Activated CD4-positive, alpha-beta T cell treated with anti-CD3 and anti-CD28 coated beads, Interleukin-2, amount 10 ng/mL, durations not matched to agents 7 days and 5 days (primary cell): Measurements from ENCODE around the gene ZHX3. TPM values are rescaled to one million over a fixed set of nuclear protein-coding genes. Genes with fewer than 3 reads are reported as not detected.

Experiments
- CTCF ChIA-PET: fragments of 350-600 bp; sonication (Branson Sonifier 250); formaldehyde crosslinking; loops from one replicate; lab custom pipeline; 2021; ENCODE audit warnings: antibody characterized with exemption; lab: Charles Lee
- POLR2A ChIA-PET: fragments of 350-600 bp; sonication (Branson Sonifier 250); formaldehyde crosslinking; loops from one replicate; lab custom pipeline; 2021; ENCODE audit warnings: antibody characterized with exemption; lab: Charles Lee
- DNase-seq: peaks from one replicate; pipeline ENCODE4 v3.0.0-alpha.2; 2020
- H3K27ac Mint-ChIP-seq: one replicate; pipeline ENCODE4 v1.8.0; 2021; ENCODE audit warnings: mild to moderate bottlenecking, moderate library complexity, mixed read lengths
- H3K27me3 Mint-ChIP-seq: one replicate; pipeline ENCODE4 v1.8.0; 2021; ENCODE audit warnings: mixed read lengths
- H3K36me3 Mint-ChIP-seq: one replicate; pipeline ENCODE4 v1.8.0; 2021; ENCODE audit warnings: low read depth, mixed read lengths
- H3K4me1 Mint-ChIP-seq: one replicate; pipeline ENCODE4 v1.8.0; 2021; ENCODE audit warnings: mixed read lengths
- H3K4me3 Mint-ChIP-seq: one replicate; pipeline ENCODE4 v1.8.0; 2021; ENCODE audit warnings: mild to moderate bottlenecking, moderate library complexity, mixed read lengths
- H3K9me3 Mint-ChIP-seq: one replicate; pipeline ENCODE4 v1.8.0; 2021; ENCODE audit warnings: mixed read lengths
- total RNA-seq, 2 experiments: library from RNA; stranded (reverse); gene quantifications; one replicate each; pipeline ENCODE4 v1.2.3, GENCODE V29; 2021

The ZHX3 gene
- total RNA-seq, 2 experiments from 2014 or later, result 8.6 to 10.2 TPM

DNA sequence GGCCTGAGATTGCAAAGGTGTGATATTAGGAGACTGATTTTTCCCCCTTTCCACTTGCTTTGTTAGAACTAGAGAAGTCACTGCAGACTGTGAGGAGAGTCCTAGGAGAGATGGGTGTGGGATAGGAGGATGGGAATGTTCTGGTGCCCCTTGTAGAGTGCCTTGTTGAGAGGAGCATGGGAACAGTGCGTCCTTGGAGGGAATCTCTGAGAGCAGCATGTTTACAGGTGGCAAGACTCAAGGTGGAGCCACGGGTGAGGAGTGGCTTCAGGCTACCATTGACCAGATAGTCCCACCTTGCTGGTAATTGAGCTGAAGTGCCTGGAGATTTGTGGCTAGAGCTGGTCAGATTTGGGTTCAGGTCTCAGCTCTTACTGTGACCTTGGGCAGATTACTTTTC lies 174.2 kb downstream of the ZHX3 start:
- Mint-ChIP-seq H3K36me3 (peaks cover 82% of the 10 kb centered on the region), H3K4me1 (peaks cover 88% of the 10 kb centered on the region), H3K27ac (peak overlapping the region; percentile 89), H3K4me3 (peak overlapping the region; percentile 87), H3K27me3 (no peaks in the 10 kb centered on the region), H3K9me3 (no peaks in the 10 kb centered on the region)
- POLR2A ChIA-PET, result interaction anchor here (2.5 kb wide), 1 partner anchor 14 kb away, joined by 8 read pairs; no protein-coding TSS in a partner anchor
- no peak for DNase-seq
- CTCF ChIA-PET, result interaction anchor here (0.9 to 10.7 kb wide), 5 partner anchors 9 to 152 kb away, joined by 3 to 139 read pairs (median 6); no protein-coding TSS in a partner anchor

DNA sequence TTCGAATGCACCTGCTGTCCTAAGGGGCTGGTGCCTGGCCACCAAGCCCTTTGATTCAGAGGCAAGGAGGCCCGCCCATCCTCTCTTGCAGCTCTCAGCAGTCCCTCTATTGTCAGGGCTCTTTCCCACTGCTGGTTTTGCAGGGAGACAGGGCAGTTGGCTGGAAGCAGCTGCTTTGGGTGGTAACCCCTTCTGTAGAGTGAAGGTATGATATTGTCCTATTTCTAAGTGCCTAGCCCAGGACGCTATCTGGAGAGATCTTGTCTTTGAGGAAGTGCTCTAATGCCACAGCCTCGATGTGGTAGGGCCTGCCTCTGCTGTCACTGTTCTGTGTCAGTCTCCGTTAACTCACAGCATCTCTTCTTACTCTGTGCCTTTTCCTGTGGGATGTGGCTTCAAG lies 174.6 kb downstream of the ZHX3 start:
- peak overlapping the region; percentile 89 for H3K27ac Mint-ChIP-seq
- POLR2A ChIA-PET, result interaction anchor here (2.5 kb wide), 1 partner anchor 15 kb away, joined by 8 read pairs; no protein-coding TSS in a partner anchor
- CTCF ChIA-PET, result interaction anchor here (0.9 to 10.7 kb wide), 9 partner anchors 8 to 152 kb away, joined by 3 to 139 read pairs (median 5); no protein-coding TSS in a partner anchor
- peak overlapping the region; percentile 87 for H3K4me3 Mint-ChIP-seq
- H3K36me3 Mint-ChIP-seq, result peaks cover 81% of the 10 kb centered on the region
- H3K4me1 Mint-ChIP-seq, result peaks cover 83% of the 10 kb centered on the region
- no peaks in the 10 kb centered on the region for H3K27me3 Mint-ChIP-seq
- peak; percentile 71 for DNase-seq
- no peaks in the 10 kb centered on the region for H3K9me3 Mint-ChIP-seq

GRCh38 chr20:41142245-41142644 lies 175.3 kb downstream of the ZHX3 start:
- Mint-ChIP-seq H3K36me3 (peaks cover 80% of the 10 kb centered on the region), H3K9me3 (no peaks in the 10 kb centered on the region), H3K4me3 (peak overlapping the region; percentile 87), H3K4me1 (peaks cover 77% of the 10 kb centered on the region), H3K27ac (peak overlapping the region; percentile 89), H3K27me3 (no peaks in the 10 kb centered on the region)
- ChIA-PET CTCF (interaction anchor here (1.0 to 10.7 kb wide), 8 partner anchors 14 to 151 kb away, joined by 3 to 139 read pairs (median 4); no protein-coding TSS in a partner anchor), POLR2A (interaction anchor here (0.8 to 2.5 kb wide), 2 partner anchors 9 to 15 kb away, joined by 3 to 8 read pairs; no protein-coding TSS in a partner anchor)
- peak; percentile 28 for DNase-seq

- CTCF ChIA-PET, result interaction anchor here (1.4 to 10.7 kb wide), 3 partner anchors 14 to 30 kb away, joined by 3 to 139 read pairs (median 5); no protein-coding TSS in a partner anchor
- peak; percentile 38 for DNase-seq
- Mint-ChIP-seq H3K27ac (peak overlapping the region; percentile 89), H3K36me3 (peaks cover 72% of the 10 kb centered on the region), H3K4me1 (peaks cover 70% of the 10 kb centered on the region), H3K27me3 (no peaks in the 10 kb centered on the region), H3K9me3 (no peaks in the 10 kb centered on the region), H3K4me3 (peak overlapping the region; percentile 87)
- POLR2A ChIA-PET, result interaction anchor here (0.7 to 0.8 kb wide), 2 partner anchors 10 to 17 kb away, joined by 3 read pairs; no protein-coding TSS in a partner anchor
Measured at GRCh38 chr20:41141153-41141815, 176.2 kb downstream of the ZHX3 start.

- H3K4me3 Mint-ChIP-seq, result peak overlapping the region; percentile 87
- no peaks in the 10 kb centered on the region for H3K9me3 Mint-ChIP-seq
- H3K36me3 Mint-ChIP-seq, result peaks cover 64% of the 10 kb centered on the region
- H3K27me3 Mint-ChIP-seq, result no peaks in the 10 kb centered on the region
- DNase-seq, result no peak
- POLR2A ChIA-PET, result no interaction called here
- peaks cover 70% of the 10 kb centered on the region for H3K4me1 Mint-ChIP-seq
- peak overlapping the region; percentile 89 for H3K27ac Mint-ChIP-seq
- CTCF ChIA-PET, result interaction anchor here (10.7 kb wide), 1 partner anchor 16 kb away, joined by 139 read pairs; no protein-coding TSS in a partner anchor
Measured at GRCh38 chr20:41140226-41141133, 177.1 kb downstream of the ZHX3 start.

GRCh38 chr20:41139227-41140093 lies 178.1 kb downstream of the ZHX3 start:
- Mint-ChIP-seq H3K36me3 (peaks cover 54% of the 10 kb centered on the region), H3K27me3 (no peaks in the 10 kb centered on the region), H3K4me3 (peak overlapping the region; percentile 87), H3K27ac (peak overlapping the region; percentile 89), H3K9me3 (no peaks in the 10 kb centered on the region), H3K4me1 (peaks cover 70% of the 10 kb centered on the region)
- DNase-seq, result peak; percentile 36
- ChIA-PET CTCF (interaction anchor here (1.1 to 10.7 kb wide), 3 partner anchors 8 to 201 kb away, joined by 3 to 139 read pairs (median 4); partner anchors contain the start of gene LPIN3), POLR2A (interaction anchor here (1.5 kb wide), 1 partner anchor 18 kb away, joined by 11 read pairs; no protein-coding TSS in a partner anchor)

- Mint-ChIP-seq H3K27me3 (no peaks in the 10 kb centered on the region), H3K4me1 (peaks cover 68% of the 10 kb centered on the region), H3K27ac (peak overlapping the region; percentile 89), H3K9me3 (no peaks in the 10 kb centered on the region), H3K4me3 (peak overlapping the region; percentile 87), H3K36me3 (peaks cover 46% of the 10 kb centered on the region)
- DNase-seq, result peak; percentile 56
- ChIA-PET POLR2A (interaction anchor here (1.5 kb wide), 1 partner anchor 19 kb away, joined by 11 read pairs; no protein-coding TSS in a partner anchor), CTCF (interaction anchor here (0.5 to 10.7 kb wide), 7 partner anchors 9 to 262 kb away, joined by 3 to 139 read pairs (median 3); partner anchors contain the start of gene LPIN3)
Measured at GRCh38 chr20:41138475-41139226, 178.9 kb downstream of the ZHX3 start.

GRCh38 chr20:41137614-41138474 lies 179.7 kb downstream of the ZHX3 start:
- peak overlapping the region; percentile 89 for H3K27ac Mint-ChIP-seq
- CTCF ChIA-PET, result interaction anchor here (0.5 to 10.7 kb wide), 10 partner anchors 9 to 261 kb away, joined by 3 to 139 read pairs (median 4); partner anchors contain the start of gene LPIN3
- POLR2A ChIA-PET, result interaction anchor here (1.5 kb wide), 1 partner anchor 19 kb away, joined by 11 read pairs; no protein-coding TSS in a partner anchor
- peaks cover 65% of the 10 kb centered on the region for H3K4me1 Mint-ChIP-seq
- H3K4me3 Mint-ChIP-seq, result peak overlapping the region; percentile 87
- H3K36me3 Mint-ChIP-seq, result peaks cover 43% of the 10 kb centered on the region
- no peaks in the 10 kb centered on the region for H3K27me3 Mint-ChIP-seq
- DNase-seq, result peak; percentile 70
- H3K9me3 Mint-ChIP-seq, result no peaks in the 10 kb centered on the region

DNA sequence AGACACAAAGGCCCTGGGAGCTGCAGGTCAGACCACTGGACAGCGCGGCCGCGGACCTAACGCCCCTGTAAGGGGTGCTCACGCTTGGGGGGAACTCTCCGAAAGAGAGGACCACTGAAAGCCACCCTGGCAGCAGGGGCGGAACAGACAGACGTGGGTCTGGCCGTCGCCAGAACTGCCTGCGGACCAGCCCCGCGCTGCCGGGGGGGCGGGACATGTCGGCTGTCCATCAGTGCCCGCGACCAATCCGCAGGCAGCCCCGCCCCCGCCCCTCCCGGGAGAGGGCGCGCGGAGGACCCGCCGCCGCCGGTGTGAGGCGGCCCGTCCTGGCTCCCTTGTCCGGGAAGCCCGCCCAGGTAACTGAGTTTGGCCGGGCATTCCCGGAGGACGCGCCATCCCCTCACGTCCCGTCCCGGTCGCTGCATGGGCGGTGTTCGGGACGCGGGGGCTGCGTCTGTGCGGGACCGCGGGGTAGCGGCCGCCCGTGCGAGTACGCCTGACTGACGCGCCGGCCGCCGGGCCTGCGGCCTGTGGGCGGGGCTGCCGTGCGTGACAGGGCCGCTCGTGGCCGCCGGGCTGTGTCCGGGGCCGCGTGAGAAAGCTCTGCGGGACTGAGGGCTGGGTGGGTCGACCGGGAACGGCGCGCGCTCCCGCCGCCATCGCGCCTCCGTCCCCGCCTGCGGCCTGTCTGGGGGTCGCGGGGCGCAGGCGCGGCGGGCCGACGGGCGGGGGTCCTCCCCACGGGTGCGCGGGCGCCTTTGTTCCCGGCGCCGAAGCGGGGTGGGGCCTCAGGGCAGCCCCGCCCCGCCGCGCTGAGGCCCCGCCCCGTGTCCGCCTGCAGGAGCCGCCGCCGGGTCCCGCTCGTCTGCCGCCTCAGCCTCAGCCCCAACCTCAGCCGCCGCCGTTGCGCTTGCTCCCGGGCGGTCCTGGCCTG lies 180.6 kb downstream of the ZHX3 start, which contains the start of gene PLCG1:
PLCG1 (plus strand) TSS at position 864 of the 934 bp plus-strand sequence. CDS start 99 bp downstream, outside the sequence.
- Mint-ChIP-seq H3K9me3 (no peaks in the 10 kb centered on the region), H3K36me3 (peaks cover 39% of the 10 kb centered on the region), H3K27me3 (no peaks in the 10 kb centered on the region), H3K4me1 (peaks cover 58% of the 10 kb centered on the region), H3K4me3 (peak within 1 kb of the TSS; percentile 87), H3K27ac (peak within 1 kb of the TSS; percentile 89)
- DNase-seq, result peak; percentile 85
- POLR2A ChIA-PET, result interaction anchor here (0.5 kb wide), 1 partner anchor 20 kb away, joined by 3 read pairs; no protein-coding TSS in a partner anchor
- CTCF ChIA-PET, result interaction anchor here (1.5 to 10.7 kb wide), 7 partner anchors 10 to 204 kb away, joined by 3 to 139 read pairs (median 20); partner anchors contain the start of gene LPIN3
